Hepatocyte (in vitro differentiated cells): Measurements from ENCODE around the gene ANKRD44.

Experiments used
- CTCF ChIP-seq: fragments of 200-600 bp; sonication (generic); IDR thresholded peaks from 2 replicates; pipeline ENCODE4 v1.5.1; 2016; ENCODE audit warnings: antibody characterized with exemption, mild to moderate bottlenecking; ENCODE audit not compliant: poor library complexity
- EZH2phosphoT487 ChIP-seq: fragments of 200-600 bp; sonication (generic); IDR thresholded peaks from one replicate; pipeline ENCODE4 v1.6.1; 2018; ENCODE audit warnings: antibody characterized with exemption, mild to moderate bottlenecking, low read depth, moderate library complexity; ENCODE audit not compliant: unreplicated experiment, severe bottlenecking

- TF ChIP-seq EZH2phosphoT487 = no peak
- no peak for TF ChIP-seq CTCF
Measured at GRCh38 chr2:197198890-197199289, 111.7 kb downstream of the ANKRD44 start.
